Measurements from ENCODE around the gene FZD7. TPM values are rescaled to one million over a fixed set of nuclear protein-coding genes. Genes with fewer than 3 reads are reported as not detected.

Gene FZD7
- total RNA-seq, 2 donors from 2014 or later, result 193 to 266 TPM

- Mint-ChIP-seq H3K9me3 (no peaks in the 10 kb centered on the region), H3K27me3 (ENCODE audit: insufficient read depth) (peaks cover 2% of the 10 kb centered on the region), H3K4me1 (peaks cover 7% of the 10 kb centered on the region), H3K4me3 (no peak overlapping the region), H3K27ac (no peak overlapping the region), H3K36me3 (ENCODE audit: low read depth) (no peaks in the 10 kb centered on the region)
- Histone ChIP-seq H3K27ac (ENCODE audit: low read depth, low read length) (no peak overlapping the region), H3K9me3 (ENCODE audit: control insufficient read depth, low read length) (no peaks in the 10 kb centered on the region), H3K36me3 (ENCODE audit: control insufficient read depth, insufficient read depth, low read length) (no peaks in the 10 kb centered on the region), H3K27me3 (ENCODE audit: control insufficient read depth, insufficient read depth, low read length, poor library complexity, severe bottlenecking) (no peaks in the 10 kb centered on the region), H3K4me1 (ENCODE audit: control insufficient read depth, insufficient read depth, low read length) (no peaks in the 10 kb centered on the region), H3K9ac (ENCODE audit: extremely low read depth, low read length, poor library complexity, severe bottlenecking) (no peak overlapping the region), H3K4me3 (ENCODE audit: low read length) (no peak overlapping the region)
- DNase-seq, result no peak
- TF ChIP-seq CTCF (conservative IDR thresholded peaks at IDR 0.05), result no peak
- 89 to 91% methylated on average over 10 to 12 of the region's 12 CpGs for WGBS, 2 experiments (ENCODE audit: insufficient coverage in 1 of 2, insufficient read length in 1 of 2)
Measured at GRCh38 chr2:201984800-201985525, 48.7 kb upstream of the FZD7 start.

- Histone ChIP-seq H3K27me3 (ENCODE audit: control insufficient read depth, insufficient read depth, low read length, poor library complexity, severe bottlenecking) (no peaks in the 10 kb centered on the region), H3K27ac (ENCODE audit: low read depth, low read length) (no peak overlapping the region), H3K4me1 (ENCODE audit: control insufficient read depth, insufficient read depth, low read length) (no peaks in the 10 kb centered on the region), H3K4me3 (ENCODE audit: low read length) (no peak overlapping the region), H3K9me3 (ENCODE audit: control insufficient read depth, low read length) (no peaks in the 10 kb centered on the region), H3K36me3 (ENCODE audit: control insufficient read depth, insufficient read depth, low read length) (no peaks in the 10 kb centered on the region), H3K9ac (ENCODE audit: extremely low read depth, low read length, poor library complexity, severe bottlenecking) (no peak overlapping the region)
- Mint-ChIP-seq H3K9me3 (no peaks in the 10 kb centered on the region), H3K4me3 (no peak overlapping the region), H3K27ac (no peak overlapping the region), H3K4me1 (peaks cover 7% of the 10 kb centered on the region), H3K36me3 (ENCODE audit: low read depth) (no peaks in the 10 kb centered on the region), H3K27me3 (ENCODE audit: insufficient read depth) (peaks cover 2% of the 10 kb centered on the region)
- no peak for DNase-seq
- WGBS, 2 experiments (ENCODE audit: insufficient coverage in 1 of 2, insufficient read length in 1 of 2), result 92 to 96% methylated on average over 5 to 8 of the region's 8 CpGs
- TF ChIP-seq CTCF (conservative IDR thresholded peaks at IDR 0.05), result no peak
Measured at GRCh38 chr2:201985728-201986462, 47.8 kb upstream of the FZD7 start.

GRCh38 chr2:201986463-201986735 is 47.3 kb upstream of the FZD7 start:
- no peaks in the 10 kb centered on the region for H3K9me3 ChIP-seq (ENCODE audit: control insufficient read depth, low read length)
- no peak for DNase-seq
- Mint-ChIP-seq H3K9me3 (no peaks in the 10 kb centered on the region), H3K4me1 (peaks cover 10% of the 10 kb centered on the region), H3K27ac (no peak overlapping the region), H3K27me3 (ENCODE audit: insufficient read depth) (peaks cover 2% of the 10 kb centered on the region), H3K4me3 (no peak overlapping the region), H3K36me3 (ENCODE audit: low read depth) (no peaks in the 10 kb centered on the region)
- H3K4me3 ChIP-seq (ENCODE audit: low read length), result no peak overlapping the region
- H3K36me3 ChIP-seq (ENCODE audit: control insufficient read depth, insufficient read depth, low read length), result no peaks in the 10 kb centered on the region
- no peaks in the 10 kb centered on the region for H3K27me3 ChIP-seq (ENCODE audit: control insufficient read depth, insufficient read depth, low read length, poor library complexity, severe bottlenecking)
- no peak overlapping the region for H3K9ac ChIP-seq (ENCODE audit: extremely low read depth, low read length, poor library complexity, severe bottlenecking)
- WGBS, 2 experiments (ENCODE audit: insufficient coverage in 1 of 2, insufficient read length in 1 of 2), result 89 to 95% methylated on average over 5 of the region's 5 CpGs
- H3K27ac ChIP-seq (ENCODE audit: low read depth, low read length), result no peak overlapping the region
- no peak for TF ChIP-seq CTCF (conservative IDR thresholded peaks at IDR 0.05)
- H3K4me1 ChIP-seq (ENCODE audit: control insufficient read depth, insufficient read depth, low read length), result no peaks in the 10 kb centered on the region
